Left lung (tissue), 10 donors: ENCODE data around the gene ZNF804B. TPM values are rescaled to one million over a fixed set of nuclear protein-coding genes. Genes with fewer than 3 reads are reported as not detected.

ENCODE experiments used
- ATAC-seq: fragments of 200-7000 bp; cut with Tn5 transposase; one replicate; pipeline ENCODE4 v1.9.1; 2020; ENCODE audit warnings: moderate library complexity
- DNase-seq, 4 donors: peaks; one replicate each; pipeline ENCODE4 v3.0.0-alpha.2; 2013 to 2020
- H3K27ac ChIP-seq, 2 donors: fragments of 200-600 bp; sonication (generic) in 1 of 2; one replicate each; pipeline versions ENCODE4 v1.5.0 to v1.8.0; 2020 to 2021
- H3K27me3 ChIP-seq, 2 donors: fragments of 200-600 bp; sonication (generic) in 1 of 2; one replicate each; pipeline versions ENCODE4 v1.5.0 to v1.8.0; 2020 to 2021
- H3K36me3 ChIP-seq, 2 donors: fragments of 200-600 bp; sonication (generic) in 1 of 2; one replicate each; pipeline versions ENCODE4 v1.5.0 to v1.8.0; 2020 to 2021
- H3K4me1 ChIP-seq, 2 donors: fragments of 200-600 bp; one replicate each; pipeline ENCODE4 v1.8.0; 2021
- H3K4me3 ChIP-seq, 2 donors: fragments of 200-600 bp; sonication (generic) in 1 of 2; one replicate each; pipeline versions ENCODE4 v1.5.0 to v1.8.0; 2020 to 2021; ENCODE audit warnings: mild to moderate bottlenecking in 1 of 2
- H3K9me3 ChIP-seq, 2 donors: fragments of 200-600 bp; sonication (generic) in 1 of 2; one replicate each; pipeline versions ENCODE4 v1.5.0 to v1.8.0; 2020 to 2021
- CTCF ChIP-seq, 2 donors: fragments of 200-600 bp; sonication (generic) in 1 of 2; IDR thresholded peaks; one replicate each; pipeline versions ENCODE4 v1.5.0 to v1.8.0; 2021; ENCODE audit warnings: antibody characterized with exemption in 2 of 2
- intact Hi-C, 2 donors: fragments of 100-400 bp; cut with DNase I; formaldehyde crosslinking; loops; one replicate each; pipeline versions ENCODE4 v1.11.2 to v1.14.2; 2022
- polyA plus RNA-seq, 6 donors: library from polyadenylated mRNA; unstranded; fragments of 120-200 nt; gene quantifications; one replicate each; pipeline ENCODE4 v1.2.1, GENCODE V29; 2013; ENCODE audit not compliant: insufficient read length in 6 of 6
- total RNA-seq, 2 donors: library from RNA; stranded (reverse); fragmentation: NEBNext Ultra II Directional; extraction: Animal tissue kit (Norgen Biotek cat#: 25700); gene quantifications; one replicate each; pipeline ENCODE4 v1.2.1, GENCODE V29; 2021
- donor health status: DM: no; HTN: yes; CAD: no.
- donor health status: DM: no; HTN: no; CAD: no.

ZNF804B gene
- total and polyA plus RNA-seq, 8 donors = 0.05 to 0.14 (median 0.09) TPM; not detected in 3

DNA sequence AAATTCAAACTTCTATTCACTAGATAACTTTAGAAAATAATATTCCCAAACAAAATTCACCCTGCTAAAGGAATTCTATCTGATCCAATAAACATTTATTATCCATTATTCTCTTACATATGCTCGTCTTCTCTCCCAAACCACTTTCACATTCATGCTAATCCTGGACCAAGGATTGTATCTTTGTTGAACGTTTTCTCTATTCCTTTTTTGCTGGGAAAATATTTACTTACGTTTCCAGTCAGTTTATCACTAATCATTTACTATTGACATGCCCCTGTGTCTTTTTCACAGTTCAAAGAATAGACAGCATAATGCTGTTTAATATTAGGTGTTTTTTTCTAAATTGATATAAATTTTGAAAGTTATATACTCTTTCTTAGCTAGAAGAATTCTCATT is 32.9 kb downstream of the ZNF804B start:
- Histone ChIP-seq H3K4me3 (no peak overlapping the region), H3K27ac (no peak overlapping the region), H3K36me3 (no peaks in the 10 kb centered on the region), H3K27me3 (no peaks in the 10 kb centered on the region), H3K9me3 (no peaks in the 10 kb centered on the region), H3K4me1 (no peaks in the 10 kb centered on the region)
- ATAC-seq = no peak
- DNase-seq = no peak
- intact Hi-C loops = no loop called here
- no peak for TF ChIP-seq CTCF (IDR thresholded peaks at IDR 0.05)

DNA sequence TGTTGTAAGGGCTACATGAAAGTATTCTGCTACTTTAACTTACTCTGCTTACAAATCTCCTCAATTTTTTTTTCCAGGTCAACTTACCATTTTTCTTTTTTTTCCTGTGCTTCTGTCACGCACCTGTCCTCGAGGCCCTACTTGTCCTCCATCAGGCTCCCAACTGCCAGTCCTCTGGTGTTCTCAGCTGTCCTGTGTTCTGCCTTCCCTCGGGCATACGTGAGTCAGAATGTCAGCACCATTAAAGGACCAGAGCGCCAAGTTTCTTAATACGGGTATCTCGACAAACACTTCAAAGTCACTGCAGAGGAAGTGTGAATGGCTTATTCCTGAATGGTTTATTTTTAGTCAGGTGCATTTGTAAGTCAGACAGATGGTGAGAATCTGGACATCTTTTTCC is 36.1 kb downstream of the ZNF804B start, which contains the start of gene TEX47:
Gene TEX47 (minus strand): TSS at position 185 of the 400 bp plus-strand sequence. CDS start 795 bp downstream, outside the sequence.
- intact Hi-C loops = no loop called here
- Histone ChIP-seq H3K9me3 (no peaks in the 10 kb centered on the region), H3K27me3 (no peaks in the 10 kb centered on the region), H3K27ac (no peak within 1 kb of the TSS), H3K4me3 (no peak within 1 kb of the TSS), H3K36me3 (no peaks in the 10 kb centered on the region), H3K4me1 (no peaks in the 10 kb centered on the region)
- no peak for ATAC-seq
- TF ChIP-seq CTCF (IDR thresholded peaks at IDR 0.05) = no peak
- DNase-seq = no peak

- DNase-seq (no peak), ATAC-seq (no peak)
- no peak for TF ChIP-seq CTCF (IDR thresholded peaks at IDR 0.05)
- no peaks in the 10 kb centered on the region for H3K36me3 ChIP-seq
- intact Hi-C loops = no loop called here
- no peak overlapping the region for H3K27ac ChIP-seq
- no peak overlapping the region for H3K4me3 ChIP-seq
- H3K9me3 ChIP-seq = no peaks in the 10 kb centered on the region
- no peaks in the 10 kb centered on the region for H3K27me3 ChIP-seq
- H3K4me1 ChIP-seq = no peaks in the 10 kb centered on the region
These were observed 41.5 kb downstream of the ZNF804B start for GRCh38 chr7:88801046-88801445.

DNA sequence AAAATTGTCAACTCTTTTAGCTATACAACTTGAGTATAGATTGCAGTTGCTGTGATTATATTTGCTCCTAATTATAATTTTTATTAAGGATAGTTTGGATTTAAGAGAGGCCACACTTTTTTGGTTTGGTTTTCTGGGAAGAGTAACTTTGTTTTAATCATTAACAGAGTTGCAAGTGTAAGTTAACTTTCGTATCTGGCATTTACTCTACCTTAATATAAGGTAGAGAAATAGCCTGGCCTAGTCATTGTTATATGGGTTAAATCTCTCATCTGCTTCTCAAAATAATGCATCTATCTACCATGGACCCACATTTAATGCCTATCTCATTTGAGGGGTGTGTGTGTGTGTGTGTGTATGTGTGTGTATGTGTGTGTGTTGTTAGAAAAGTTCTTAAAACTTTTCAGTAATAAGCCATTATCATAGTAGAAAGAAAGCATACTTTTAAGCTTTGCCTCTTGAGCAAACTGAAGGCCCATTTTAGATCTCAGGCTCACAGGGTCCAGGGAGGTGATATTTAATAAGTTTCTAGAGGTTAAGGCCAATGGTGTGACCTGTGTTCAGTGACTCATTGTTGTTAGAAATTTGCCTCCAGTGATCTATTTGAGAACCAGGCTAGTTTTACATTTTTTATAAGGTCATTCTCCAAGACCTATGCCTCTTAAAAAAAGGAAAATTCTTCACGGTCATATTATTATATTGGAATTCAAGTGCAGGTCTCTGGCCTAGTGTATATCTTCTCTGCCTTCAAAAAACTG is 47.0 kb downstream of the ZNF804B start:
- Histone ChIP-seq H3K4me1 (no peaks in the 10 kb centered on the region), H3K27ac (no peak overlapping the region), H3K4me3 (no peak overlapping the region), H3K27me3 (no peaks in the 10 kb centered on the region), H3K36me3 (no peaks in the 10 kb centered on the region), H3K9me3 (no peaks in the 10 kb centered on the region)
- TF ChIP-seq CTCF (IDR thresholded peaks at IDR 0.05) = no peak
- ATAC-seq = no peak
- intact Hi-C loops = no loop called here
- DNase-seq = no peak

- H3K4me1 ChIP-seq = no peaks in the 10 kb centered on the region
- H3K36me3 ChIP-seq = no peaks in the 10 kb centered on the region
- intact Hi-C loops = no loop called here
- no peak for TF ChIP-seq CTCF (IDR thresholded peaks at IDR 0.05)
- no peak for ATAC-seq
- H3K27me3 ChIP-seq = no peaks in the 10 kb centered on the region
- no peak overlapping the region for H3K4me3 ChIP-seq
- no peak for DNase-seq
- H3K27ac ChIP-seq = no peak overlapping the region
- H3K9me3 ChIP-seq = no peaks in the 10 kb centered on the region
These were observed 59.1 kb downstream of the ZNF804B start for GRCh38 chr7:88818552-88818951.
